DND-41 (cell line): Measurements from ENCODE around the gene TESPA1.

Source experiments
- ATAC-seq: fragments of 200-7000 bp; cut with Tn5 transposase; 3 replicates; pipeline ENCODE4 v1.9.1; 2021; ENCODE audit warnings: low read depth; ENCODE audit not compliant: insufficient read depth
- DNase-seq: peaks from one replicate; pipeline ENCODE4 v3.0.0-alpha.2; 2020
- H2AFZ ChIP-seq: 2 replicates; pipeline ENCODE4 v1.6.0; 2012; ENCODE audit warnings: low read depth, low read length
- H3K27ac ChIP-seq: 2 replicates; pipeline ENCODE4 v1.5.1; 2012; ENCODE audit warnings: low read length, inconsistent platforms
- H3K27me3 ChIP-seq: fragments of 200-600 bp; sonication (generic); 2 replicates; pipeline ENCODE4 v1.6.0; 2012; ENCODE audit warnings: low read length, mild to moderate bottlenecking, inconsistent platforms; ENCODE audit not compliant: insufficient read depth, poor library complexity
- H3K36me3 ChIP-seq: 2 replicates; pipeline ENCODE4 v1.5.1; 2012; ENCODE audit warnings: low read length, inconsistent platforms; ENCODE audit not compliant: insufficient read depth
- H3K4me1 ChIP-seq: 2 replicates; pipeline ENCODE4 v1.5.1; 2012; ENCODE audit warnings: mild to moderate bottlenecking, low read length; ENCODE audit not compliant: insufficient read depth
- H3K4me2 ChIP-seq: 2 replicates; pipeline ENCODE4 v1.6.0; 2012; ENCODE audit warnings: mild to moderate bottlenecking, moderate library complexity, low read length, inconsistent platforms; ENCODE audit not compliant: insufficient read depth
- H3K4me3 ChIP-seq, 2 experiments: fragments of 200-600 bp in 1 of 2; shearing (Covaris generic) in 1 of 2; 2 replicates each; pipeline ENCODE4 v1.5.1; 2012 to 2016; ENCODE audit warnings: inconsistent platforms in 2 of 2, low read length in 2 of 2, mild to moderate bottlenecking in 2 of 2, low read depth in 1 of 2, moderate library complexity in 1 of 2
- H3K79me2 ChIP-seq: 2 replicates; pipeline ENCODE4 v1.6.0; 2012; ENCODE audit warnings: low read length, inconsistent platforms; ENCODE audit not compliant: insufficient read depth
- H3K9ac ChIP-seq: 2 replicates; pipeline ENCODE4 v1.6.0; 2012; ENCODE audit warnings: low read depth, mild to moderate bottlenecking, inconsistent platforms, low read length, moderate library complexity
- H3K9me3 ChIP-seq: 2 replicates; pipeline ENCODE4 v1.5.1; 2012; ENCODE audit warnings: low read length, moderate library complexity, mild to moderate bottlenecking, inconsistent platforms; ENCODE audit not compliant: insufficient read depth, severe bottlenecking
- H4K20me1 ChIP-seq: 2 replicates; pipeline ENCODE4 v1.6.0; 2012; ENCODE audit warnings: low read length; ENCODE audit not compliant: insufficient read depth
- CTCF ChIP-seq: IDR thresholded peaks from 2 replicates; pipeline ENCODE4 v1.5.1; 2012; ENCODE audit warnings: borderline replicate concordance, low read length, moderate library complexity, mild to moderate bottlenecking; ENCODE audit not compliant: poor library complexity, severe bottlenecking; ENCODE audit errors: extremely low read depth
- EZH2 ChIP-seq: IDR thresholded peaks from 3 replicates; pipeline ENCODE4 v1.6.1; 2012; ENCODE audit warnings: borderline replicate concordance, low read depth, mild to moderate bottlenecking, moderate library complexity, low read length, inconsistent platforms; ENCODE audit not compliant: severe bottlenecking

Gene TESPA1, protein sequence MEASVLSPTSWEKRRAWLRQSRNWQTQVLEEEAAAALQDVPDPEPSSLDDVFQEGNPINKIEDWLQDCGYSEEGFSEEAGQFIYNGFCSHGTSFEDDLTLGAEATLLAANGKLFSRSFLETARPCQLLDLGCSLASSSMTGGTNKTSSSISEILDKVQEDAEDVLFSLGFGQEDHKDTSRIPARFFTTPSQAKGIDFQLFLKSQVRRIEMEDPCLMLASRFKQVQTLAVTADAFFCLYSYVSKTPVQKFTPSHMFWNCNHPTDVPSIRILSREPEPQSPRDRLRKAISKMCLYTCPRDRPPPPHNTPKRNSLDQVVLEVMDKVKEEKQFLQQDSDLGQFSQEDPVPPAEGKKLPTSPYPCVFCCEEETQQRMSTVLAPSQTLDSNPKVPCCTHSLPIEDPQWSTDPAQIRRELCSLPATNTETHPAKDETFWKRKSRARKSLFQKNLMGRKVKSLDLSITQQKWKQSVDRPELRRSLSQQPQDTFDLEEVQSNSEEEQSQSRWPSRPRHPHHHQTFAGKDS

GRCh38 chr12:54984658-54985376, at the start of gene TESPA1:
Gene TESPA1, minus strand, starts transcription at chr12:54984762. Its CDS starts 10,200 bp downstream, at chr12:54974562.
- peak within 1 kb of the TSS; percentile 91 for H3K27ac ChIP-seq
- no peaks in the 10 kb centered on the region for H3K9me3 ChIP-seq
- H2AFZ ChIP-seq, result peak within 1 kb of the TSS; percentile 68
- peak; percentile 93 for DNase-seq
- H3K4me2 ChIP-seq, result peak within 1 kb of the TSS; percentile 88
- peaks cover 53% of the 10 kb centered on the region for H3K79me2 ChIP-seq
- peak within 1 kb of the TSS; percentile 57 to 67 for H3K4me3 ChIP-seq
- no peaks in the 10 kb centered on the region for H3K27me3 ChIP-seq
- peak within 1 kb of the TSS; percentile 76 for H3K9ac ChIP-seq
- peak; percentile 98 for ATAC-seq
- TF ChIP-seq EZH2, result no peak
- TF ChIP-seq CTCF, result no peak
- no peaks in the 10 kb centered on the region for H4K20me1 ChIP-seq
- H3K4me1 ChIP-seq, result peaks cover 67% of the 10 kb centered on the region
- peaks cover 36% of the 10 kb centered on the region for H3K36me3 ChIP-seq

GRCh38 chr12:55034218-55034617, 49.7 kb upstream of the TESPA1 start:
- H3K4me3 ChIP-seq, result no peak overlapping the region
- peaks cover 17% of the 10 kb centered on the region for H3K27me3 ChIP-seq
- H3K36me3 ChIP-seq, result no peaks in the 10 kb centered on the region
- no peaks in the 10 kb centered on the region for H3K79me2 ChIP-seq
- peaks cover 7% of the 10 kb centered on the region for H3K4me1 ChIP-seq
- DNase-seq (no peak), ATAC-seq (no peak)
- H3K27ac ChIP-seq, result no peak overlapping the region
- H3K9me3 ChIP-seq, result no peaks in the 10 kb centered on the region
- H3K9ac ChIP-seq, result no peak overlapping the region
- TF ChIP-seq EZH2 (no peak), CTCF (no peak)
- H2AFZ ChIP-seq, result no peak overlapping the region
- no peak overlapping the region for H3K4me2 ChIP-seq
- H4K20me1 ChIP-seq, result no peaks in the 10 kb centered on the region

DNA sequence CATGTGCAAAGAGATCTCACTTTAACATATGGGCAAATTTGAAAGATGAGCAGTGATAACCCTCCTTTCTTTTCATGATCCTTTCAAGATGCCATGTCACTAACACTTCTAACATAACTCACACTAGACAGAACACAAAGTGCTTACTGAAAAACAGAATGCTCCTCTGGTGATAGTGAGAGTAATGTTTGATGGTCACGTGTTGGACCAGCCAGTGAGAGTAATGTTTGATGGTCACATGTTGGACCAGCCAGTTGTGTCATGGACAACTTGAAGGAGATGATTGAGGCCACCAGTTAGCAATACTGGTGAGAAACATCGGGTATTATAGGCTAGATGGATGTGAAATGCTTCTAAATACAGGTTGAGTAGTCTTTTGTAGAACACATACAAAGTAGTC, 40.9 kb upstream of the TESPA1 start:
- Histone ChIP-seq H3K27ac (no peak overlapping the region), H3K4me1 (no peaks in the 10 kb centered on the region), H3K9me3 (no peaks in the 10 kb centered on the region), H3K79me2 (no peaks in the 10 kb centered on the region), H3K4me3 (no peak overlapping the region), H4K20me1 (no peaks in the 10 kb centered on the region), H3K4me2 (no peak overlapping the region), H3K9ac (no peak overlapping the region), H3K36me3 (no peaks in the 10 kb centered on the region), H2AFZ (no peak overlapping the region), H3K27me3 (peaks cover 43% of the 10 kb centered on the region)
- no peak for TF ChIP-seq CTCF
- TF ChIP-seq EZH2, result no peak
- no peak for DNase-seq
- ATAC-seq, result no peak
